Glutamatergic neuron (in vitro differentiated cells): ENCODE results near the gene STARD3. TPM values are rescaled to one million over a fixed set of nuclear protein-coding genes. Genes with fewer than 3 reads are reported as not detected.
A peak's percentile ranks its signal among the peaks of the same experiment; 100 is the strongest.

Source experiments
- DNase-seq: peaks from one replicate; pipeline ENCODE4 v3.0.0; 2022
- H3K27ac Mint-ChIP-seq: one replicate; pipeline ENCODE4 v1.8.0; 2020; ENCODE audit warnings: mild to moderate bottlenecking, mixed read lengths, inconsistent platforms; ENCODE audit not compliant: unreplicated experiment
- H3K27me3 Mint-ChIP-seq: one replicate; pipeline ENCODE4 v1.8.0; 2020; ENCODE audit warnings: mild to moderate bottlenecking, moderate library complexity, mixed read lengths, inconsistent platforms; ENCODE audit not compliant: unreplicated experiment
- H3K36me3 Mint-ChIP-seq: one replicate; pipeline ENCODE4 v1.8.0; 2020; ENCODE audit warnings: mild to moderate bottlenecking, mixed read lengths, inconsistent platforms; ENCODE audit not compliant: unreplicated experiment
- H3K4me1 Mint-ChIP-seq: one replicate; pipeline ENCODE4 v1.8.0; 2020; ENCODE audit warnings: mild to moderate bottlenecking, low read depth, mixed read lengths, inconsistent platforms; ENCODE audit not compliant: unreplicated experiment
- H3K4me3 Mint-ChIP-seq: one replicate; pipeline ENCODE4 v1.8.0; 2020; ENCODE audit warnings: mild to moderate bottlenecking, mixed read lengths, inconsistent platforms; ENCODE audit not compliant: unreplicated experiment
- H3K9me3 Mint-ChIP-seq: one replicate; pipeline ENCODE4 v1.8.0; 2020; ENCODE audit warnings: mild to moderate bottlenecking, moderate library complexity, mixed read lengths, inconsistent platforms; ENCODE audit not compliant: unreplicated experiment
- total RNA-seq: library from RNA; stranded (reverse); fragmentation: NEBNext Ultra II Directional; extraction: Animal tissue kit (Norgen Biotek cat#: 25700); gene quantifications from one replicate; pipeline ENCODE4 v1.2.1, GENCODE V29; 2021; ENCODE audit not compliant: unreplicated experiment
- TF ChIP-seq, protein P1 (sequence below): fragments of 200-600 bp; sonication (generic); IDR thresholded peaks from one replicate; pipeline ENCODE4 v1.5.0; 2021; ENCODE audit not compliant: partially characterized antibody, unreplicated experiment

STARD3 gene
- total RNA-seq, 1 donor from 2014 or later, result 48.0 TPM

DNA sequence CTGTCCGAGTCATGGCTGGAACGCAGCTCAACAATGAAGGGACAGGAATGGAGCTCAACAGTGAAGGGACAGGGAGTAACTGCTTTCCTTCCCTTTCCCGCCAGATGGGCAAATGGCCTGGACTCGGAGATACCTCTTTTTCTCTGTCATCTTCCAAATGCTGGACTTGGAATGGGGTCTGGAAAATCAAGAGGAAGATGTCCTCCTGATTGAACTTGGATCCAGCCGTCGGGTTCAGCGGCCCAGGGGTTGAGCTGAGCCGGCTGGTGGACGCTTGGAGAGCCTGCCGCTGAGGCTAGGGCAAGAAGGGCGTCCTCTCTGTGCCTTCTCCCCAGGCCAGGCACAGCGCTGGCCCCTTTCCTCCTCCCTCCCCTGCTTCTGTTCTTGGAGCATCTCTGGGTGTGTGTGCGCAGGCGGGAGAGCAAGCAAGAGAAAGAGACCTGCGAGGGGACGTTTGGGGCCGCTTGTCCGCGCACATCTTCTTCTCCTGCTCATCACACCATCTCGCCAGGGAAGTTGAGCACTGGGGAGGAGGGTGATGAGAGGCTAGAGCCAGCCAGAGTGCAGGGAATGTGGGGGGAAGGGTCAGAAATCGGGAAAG is 35.8 kb upstream of the STARD3 start:
- peaks cover 39% of the 10 kb centered on the region for H3K4me1 Mint-ChIP-seq
- no peak overlapping the region for H3K27ac Mint-ChIP-seq
- H3K4me3 Mint-ChIP-seq, result peak overlapping the region; percentile 20
- peaks cover 11% of the 10 kb centered on the region for H3K9me3 Mint-ChIP-seq
- no peak for DNase-seq
- no peaks in the 10 kb centered on the region for H3K36me3 Mint-ChIP-seq
- TF ChIP-seq, protein P1, sequence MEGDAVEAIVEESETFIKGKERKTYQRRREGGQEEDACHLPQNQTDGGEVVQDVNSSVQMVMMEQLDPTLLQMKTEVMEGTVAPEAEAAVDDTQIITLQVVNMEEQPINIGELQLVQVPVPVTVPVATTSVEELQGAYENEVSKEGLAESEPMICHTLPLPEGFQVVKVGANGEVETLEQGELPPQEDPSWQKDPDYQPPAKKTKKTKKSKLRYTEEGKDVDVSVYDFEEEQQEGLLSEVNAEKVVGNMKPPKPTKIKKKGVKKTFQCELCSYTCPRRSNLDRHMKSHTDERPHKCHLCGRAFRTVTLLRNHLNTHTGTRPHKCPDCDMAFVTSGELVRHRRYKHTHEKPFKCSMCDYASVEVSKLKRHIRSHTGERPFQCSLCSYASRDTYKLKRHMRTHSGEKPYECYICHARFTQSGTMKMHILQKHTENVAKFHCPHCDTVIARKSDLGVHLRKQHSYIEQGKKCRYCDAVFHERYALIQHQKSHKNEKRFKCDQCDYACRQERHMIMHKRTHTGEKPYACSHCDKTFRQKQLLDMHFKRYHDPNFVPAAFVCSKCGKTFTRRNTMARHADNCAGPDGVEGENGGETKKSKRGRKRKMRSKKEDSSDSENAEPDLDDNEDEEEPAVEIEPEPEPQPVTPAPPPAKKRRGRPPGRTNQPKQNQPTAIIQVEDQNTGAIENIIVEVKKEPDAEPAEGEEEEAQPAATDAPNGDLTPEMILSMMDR, result no peak
- H3K27me3 Mint-ChIP-seq, result peaks cover 44% of the 10 kb centered on the region

DNA sequence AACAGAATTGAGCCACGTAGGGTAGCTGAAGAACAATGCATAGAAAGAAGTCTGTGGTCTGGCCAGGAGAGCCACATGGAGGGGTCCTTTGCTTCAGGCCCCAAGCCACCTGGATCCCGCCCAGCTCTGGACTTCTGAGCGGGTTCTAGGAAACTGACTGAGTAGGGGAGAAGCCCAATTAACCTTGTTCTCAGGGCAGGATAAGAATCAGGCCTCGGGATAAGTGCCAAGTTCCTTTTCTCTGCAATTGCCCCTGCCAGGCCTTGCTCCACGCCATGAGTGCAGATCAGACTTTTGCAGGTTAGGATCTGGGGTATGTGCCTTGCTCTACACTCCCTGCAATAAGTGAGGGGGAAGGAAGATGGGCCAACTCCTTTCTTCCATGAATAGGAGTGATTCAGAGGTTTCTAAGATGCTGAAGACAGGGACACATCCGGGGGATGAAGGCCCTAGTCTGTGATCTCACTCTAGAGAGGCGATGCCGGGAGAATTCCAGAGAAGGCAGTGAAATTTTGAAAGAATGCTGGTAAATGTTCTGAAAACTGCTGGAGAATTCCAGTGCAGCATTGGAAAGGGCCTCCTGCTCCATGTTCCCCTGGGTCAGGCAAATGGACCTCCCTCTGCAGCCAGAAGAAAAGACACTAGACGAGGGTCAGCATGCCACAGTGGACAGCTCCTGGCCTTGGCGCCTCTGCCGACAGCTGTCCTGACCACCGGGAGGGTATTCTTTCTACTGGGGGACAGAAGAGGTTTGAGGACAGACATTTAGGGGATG is 35.0 kb upstream of the STARD3 start:
- Mint-ChIP-seq H3K27me3 (peaks cover 42% of the 10 kb centered on the region), H3K27ac (no peak overlapping the region), H3K36me3 (no peaks in the 10 kb centered on the region), H3K4me1 (peaks cover 38% of the 10 kb centered on the region), H3K4me3 (no peak overlapping the region), H3K9me3 (peaks cover 10% of the 10 kb centered on the region)
- TF ChIP-seq, protein P1, result no peak
- no peak for DNase-seq

DNA sequence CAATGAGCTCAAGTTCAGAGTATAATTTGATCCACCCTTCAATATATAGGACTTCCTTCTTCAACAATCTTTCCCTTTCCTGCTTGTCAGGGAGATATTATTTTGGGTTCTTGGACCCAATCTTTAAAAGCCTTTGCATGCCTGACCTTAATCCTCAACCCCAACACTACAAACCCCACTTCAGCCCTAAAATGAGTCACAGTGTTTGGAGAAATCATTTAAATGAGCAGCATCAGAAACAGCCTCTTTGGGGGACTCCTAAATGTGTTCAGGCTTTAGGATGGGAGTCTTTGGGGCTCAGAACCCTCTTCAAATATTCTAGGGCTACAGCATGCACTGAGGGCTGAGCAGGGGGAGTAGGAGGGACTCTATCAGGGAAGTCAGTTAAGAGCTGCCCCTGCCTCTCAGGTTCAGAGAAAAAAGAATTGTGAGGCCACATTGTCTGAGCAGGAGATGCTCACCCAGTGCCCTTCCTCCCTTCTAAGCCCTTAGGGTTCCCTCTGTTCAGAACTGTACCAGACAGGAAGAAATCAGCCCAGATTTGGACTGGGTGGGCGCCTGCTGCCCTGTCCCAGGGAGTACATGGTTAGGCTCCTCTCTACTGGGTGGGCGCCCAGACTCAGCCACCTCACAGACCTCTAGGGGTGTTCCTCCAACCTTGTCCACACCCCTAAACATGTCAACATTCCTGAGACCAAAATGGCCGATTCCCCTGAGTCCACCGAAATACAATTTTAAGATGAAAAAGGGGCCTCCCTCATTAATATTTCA is 34.2 kb upstream of the STARD3 start:
- peaks cover 37% of the 10 kb centered on the region for H3K4me1 Mint-ChIP-seq
- H3K4me3 Mint-ChIP-seq, result peak overlapping the region; percentile 30
- peaks cover 37% of the 10 kb centered on the region for H3K27me3 Mint-ChIP-seq

DNA sequence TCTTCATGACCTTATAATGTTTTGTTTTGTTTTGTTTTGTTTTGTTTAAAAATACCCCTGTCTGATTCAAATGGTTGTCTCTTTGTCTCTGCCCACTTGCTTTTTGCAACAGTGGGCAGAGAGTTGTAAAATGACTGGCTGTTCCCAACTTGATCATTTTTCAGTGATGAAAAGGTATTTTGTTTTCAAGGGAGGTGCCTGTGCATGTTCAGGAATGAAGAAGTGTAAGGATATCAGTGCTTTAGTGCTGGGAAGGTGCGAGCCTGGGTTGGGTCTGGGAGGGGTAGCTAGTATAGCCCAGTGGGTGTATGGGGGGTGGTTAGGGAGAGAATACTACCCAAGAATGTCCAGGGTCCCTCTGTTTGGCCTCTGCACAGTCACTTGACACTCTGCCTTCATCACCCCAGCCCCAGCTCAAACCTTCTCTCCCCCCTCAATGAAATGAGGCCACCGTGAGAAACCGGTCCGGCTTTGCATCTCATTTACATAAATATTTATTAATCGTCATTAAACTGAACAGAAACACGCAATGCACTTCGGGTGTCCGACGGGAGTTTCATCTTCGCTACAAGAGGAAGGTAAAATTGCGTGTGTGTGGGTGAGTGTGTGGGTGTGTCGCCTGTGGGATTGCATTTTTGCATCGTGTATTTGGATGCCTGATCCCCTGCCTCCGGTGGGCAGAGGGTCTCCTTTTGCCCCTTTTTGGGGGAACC is 33.5 kb upstream of the STARD3 start:
- H3K27ac Mint-ChIP-seq, result no peak overlapping the region
- H3K27me3 Mint-ChIP-seq, result peaks cover 37% of the 10 kb centered on the region

More for the DNA sequence above, 34.2 kb upstream of the STARD3 start:
- no peaks in the 10 kb centered on the region for H3K36me3 Mint-ChIP-seq
- TF ChIP-seq, protein P1, result no peak
- no peak overlapping the region for H3K27ac Mint-ChIP-seq
- DNase-seq, result no peak
- H3K9me3 Mint-ChIP-seq, result peaks cover 9% of the 10 kb centered on the region

More for the DNA sequence above, 33.5 kb upstream of the STARD3 start:
- Mint-ChIP-seq H3K9me3 (peaks cover 5% of the 10 kb centered on the region), H3K4me3 (peak overlapping the region; percentile 30), H3K4me1 (peaks cover 33% of the 10 kb centered on the region), H3K36me3 (no peaks in the 10 kb centered on the region)
- TF ChIP-seq, protein P1, result no peak
- DNase-seq, result no peak
